Measurements from ENCODE around the gene SLC1A5.

The SLC1A5 gene

DNA sequence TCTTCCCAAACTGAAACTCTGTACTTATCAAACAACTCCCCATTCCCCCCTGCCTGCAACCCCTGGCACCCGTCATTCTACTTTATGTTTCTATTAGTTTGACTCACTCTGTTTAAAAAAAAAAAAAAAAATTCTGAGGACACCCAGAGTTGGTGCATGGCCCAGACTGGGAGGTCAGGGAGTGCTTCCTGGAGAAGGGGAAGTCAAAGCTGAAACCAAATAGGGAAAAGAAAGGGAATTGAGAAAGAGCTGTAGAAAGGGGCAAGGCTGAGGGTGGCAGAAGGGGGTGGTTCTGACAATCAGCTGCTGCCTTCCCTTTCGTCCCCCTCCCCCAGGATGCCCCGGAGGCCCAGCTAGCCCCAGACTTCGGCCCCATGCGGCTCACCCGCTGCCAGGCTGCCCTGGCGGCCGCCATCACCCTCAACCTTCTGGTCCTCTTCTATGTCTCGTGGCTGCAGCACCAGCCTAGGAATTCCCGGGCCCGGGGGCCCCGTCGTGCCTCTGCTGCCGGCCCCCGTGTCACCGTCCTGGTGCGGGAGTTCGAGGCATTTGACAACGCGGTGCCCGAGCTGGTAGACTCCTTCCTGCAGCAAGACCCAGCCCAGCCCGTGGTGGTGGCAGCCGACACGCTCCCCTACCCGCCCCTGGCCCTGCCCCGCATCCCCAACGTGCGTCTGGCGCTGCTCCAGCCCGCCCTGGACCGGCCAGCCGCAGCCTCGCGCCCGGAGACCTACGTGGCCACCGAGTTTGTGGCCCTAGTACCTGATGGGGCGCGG, 33.1 kb downstream of the SLC1A5 start:
- Histone ChIP-seq H3K9ac (ENCODE audit: low read length) (no peak overlapping the region), H3K27me3 (replicated peaks; ENCODE audit: insufficient read depth, low read length) (no peaks in the 10 kb centered on the region), H3K9me3 (replicated peaks; ENCODE audit: insufficient read depth, low read length) (no peaks in the 10 kb centered on the region), H3K4me1 (ENCODE audit: low read length) (0 out of 2 replicates have a peak, but pooled peaks cover 4% of the 10 kb centered on the region), H3K79me2 (ENCODE audit: low read length) (no peaks in the 10 kb centered on the region), H3K36me3 (replicated peaks; ENCODE audit: insufficient read depth, low read length) (no peaks in the 10 kb centered on the region), H2AFZ (ENCODE audit: low read length) (no peak overlapping the region), H3K9me2 (replicated peaks; ENCODE audit: insufficient read depth, low read length) (no peaks in the 10 kb centered on the region), H3F3A (ENCODE audit: insufficient read depth, low read length) (no peaks in the 10 kb centered on the region), H3K4me3 (ENCODE audit: low read length) (no peak overlapping the region), H3K27ac (ENCODE audit: low read length) (no peak overlapping the region), H4K20me1 (ENCODE audit: insufficient read depth, low read length) (no peaks in the 10 kb centered on the region), H3K4me2 (ENCODE audit: low read depth, low read length) (no peak overlapping the region)
- no peak for DNase-seq
- TF ChIP-seq, protein P1, sequence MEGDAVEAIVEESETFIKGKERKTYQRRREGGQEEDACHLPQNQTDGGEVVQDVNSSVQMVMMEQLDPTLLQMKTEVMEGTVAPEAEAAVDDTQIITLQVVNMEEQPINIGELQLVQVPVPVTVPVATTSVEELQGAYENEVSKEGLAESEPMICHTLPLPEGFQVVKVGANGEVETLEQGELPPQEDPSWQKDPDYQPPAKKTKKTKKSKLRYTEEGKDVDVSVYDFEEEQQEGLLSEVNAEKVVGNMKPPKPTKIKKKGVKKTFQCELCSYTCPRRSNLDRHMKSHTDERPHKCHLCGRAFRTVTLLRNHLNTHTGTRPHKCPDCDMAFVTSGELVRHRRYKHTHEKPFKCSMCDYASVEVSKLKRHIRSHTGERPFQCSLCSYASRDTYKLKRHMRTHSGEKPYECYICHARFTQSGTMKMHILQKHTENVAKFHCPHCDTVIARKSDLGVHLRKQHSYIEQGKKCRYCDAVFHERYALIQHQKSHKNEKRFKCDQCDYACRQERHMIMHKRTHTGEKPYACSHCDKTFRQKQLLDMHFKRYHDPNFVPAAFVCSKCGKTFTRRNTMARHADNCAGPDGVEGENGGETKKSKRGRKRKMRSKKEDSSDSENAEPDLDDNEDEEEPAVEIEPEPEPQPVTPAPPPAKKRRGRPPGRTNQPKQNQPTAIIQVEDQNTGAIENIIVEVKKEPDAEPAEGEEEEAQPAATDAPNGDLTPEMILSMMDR (IDR thresholded peaks at IDR 0.05; ENCODE audit: low read length): no peak
- TF ChIP-seq EZH2 (optimal IDR thresholded peaks at IDR 0.05; ENCODE audit: low read depth, low read length) (no peak), EZH2phosphoT487 (IDR thresholded peaks at IDR 0.05; ENCODE audit: low read length) (no peak)

DNA sequence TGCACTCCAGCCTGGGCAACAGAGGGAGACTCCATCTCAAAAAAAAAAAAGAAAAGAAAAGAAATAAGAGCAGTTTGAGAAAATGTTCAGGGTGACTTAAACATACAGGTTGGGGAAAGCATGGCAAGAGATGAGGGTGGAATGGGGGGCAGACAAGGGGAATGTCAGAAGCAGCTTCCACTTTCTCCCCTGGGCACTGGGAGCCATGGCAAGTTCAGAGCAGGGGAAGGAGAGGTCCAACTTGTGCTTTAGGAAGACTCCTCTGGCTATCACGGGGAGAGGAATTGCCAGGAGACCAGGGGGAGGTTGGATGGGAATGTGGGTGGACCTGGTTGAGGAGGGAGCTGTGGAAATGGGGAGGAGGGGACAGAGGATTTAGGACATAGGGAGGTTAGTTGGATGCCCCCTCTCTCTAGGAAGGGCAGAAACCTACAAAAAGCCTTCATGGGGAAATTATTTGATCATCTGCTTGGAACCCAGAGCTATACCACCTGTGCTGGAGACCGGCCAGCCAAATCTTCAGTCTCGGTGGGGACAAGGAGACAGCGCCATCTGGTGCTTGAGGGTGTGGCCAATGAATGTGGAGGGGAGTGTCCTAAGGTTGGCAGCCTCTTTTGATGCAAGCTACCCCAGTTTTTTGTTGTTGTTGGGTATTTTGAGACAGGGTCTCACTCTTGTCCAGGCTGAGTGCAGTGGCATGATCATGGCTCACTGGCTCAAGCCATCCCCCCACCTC, 34.8 kb downstream of the SLC1A5 start:
- DNase-seq: peak; percentile 79
- no peak for TF ChIP-seq EZH2 (optimal IDR thresholded peaks at IDR 0.05; ENCODE audit: low read depth, low read length)
- TF ChIP-seq, protein P1 (IDR thresholded peaks at IDR 0.05; ENCODE audit: low read length): peak; percentile 72
- H3K9ac ChIP-seq (ENCODE audit: low read length): no peak overlapping the region
- H3K9me3 ChIP-seq (replicated peaks; ENCODE audit: insufficient read depth, low read length): no peaks in the 10 kb centered on the region
- H2AFZ ChIP-seq (ENCODE audit: low read length): no peak overlapping the region
- 0 out of 2 replicates have a peak, but pooled peaks cover 4% of the 10 kb centered on the region for H3K4me1 ChIP-seq (ENCODE audit: low read length)
- no peaks in the 10 kb centered on the region for H3K79me2 ChIP-seq (ENCODE audit: low read length)
- no peaks in the 10 kb centered on the region for H3K36me3 ChIP-seq (replicated peaks; ENCODE audit: insufficient read depth, low read length)
- H3K4me2 ChIP-seq (ENCODE audit: low read depth, low read length): no peak overlapping the region
- H3F3A ChIP-seq (ENCODE audit: insufficient read depth, low read length): no peaks in the 10 kb centered on the region
- H4K20me1 ChIP-seq (ENCODE audit: insufficient read depth, low read length): no peaks in the 10 kb centered on the region
- no peaks in the 10 kb centered on the region for H3K27me3 ChIP-seq (replicated peaks; ENCODE audit: insufficient read depth, low read length)
- no peak overlapping the region for H3K4me3 ChIP-seq (ENCODE audit: low read length)
- no peak overlapping the region for H3K27ac ChIP-seq (ENCODE audit: low read length)
- no peaks in the 10 kb centered on the region for H3K9me2 ChIP-seq (replicated peaks; ENCODE audit: insufficient read depth, low read length)

DNA sequence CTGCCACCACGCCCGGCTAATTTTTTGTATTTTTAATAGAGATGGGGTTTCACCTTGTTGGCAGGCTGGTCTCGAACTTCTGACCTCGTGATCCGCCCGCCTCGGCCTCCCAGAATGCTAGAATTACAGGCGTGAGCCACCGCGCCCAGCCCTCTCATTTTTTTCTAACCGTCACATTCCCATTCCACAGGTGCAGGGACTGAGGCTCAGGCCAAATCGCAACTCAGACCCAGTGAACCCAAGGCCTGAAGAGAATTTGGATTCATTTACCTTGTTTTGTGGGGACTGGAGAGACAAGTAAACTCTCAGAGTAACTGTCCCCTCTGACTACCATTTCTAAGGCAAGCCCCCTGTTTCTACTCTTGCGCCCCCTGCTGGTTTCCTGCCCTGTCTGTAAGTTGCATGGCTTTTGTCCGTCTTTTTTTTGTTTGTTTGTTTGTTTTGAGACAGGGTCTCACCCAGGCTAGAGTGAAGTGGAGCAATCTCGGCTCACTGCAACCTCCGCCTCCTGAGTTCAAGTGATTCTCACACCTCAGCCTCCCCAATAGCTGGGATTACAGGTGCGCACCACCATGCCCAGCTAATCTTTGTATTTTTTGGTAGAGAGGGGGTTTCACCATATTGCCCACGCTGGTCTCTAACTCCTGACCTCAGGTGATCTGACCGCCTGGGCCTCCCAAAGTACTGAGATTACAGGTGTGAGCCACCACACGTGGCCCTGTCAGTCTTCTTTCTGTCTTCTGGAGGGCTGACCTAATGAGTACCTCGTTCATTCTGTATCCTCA, 39.9 kb downstream of the SLC1A5 start:
- H3K79me2 ChIP-seq (ENCODE audit: low read length): peaks cover 34% of the 10 kb centered on the region

More for the DNA sequence above, 39.9 kb downstream of the SLC1A5 start:
- Histone ChIP-seq H3K9me2 (replicated peaks; ENCODE audit: insufficient read depth, low read length) (no peaks in the 10 kb centered on the region), H3K36me3 (replicated peaks; ENCODE audit: insufficient read depth, low read length) (no peaks in the 10 kb centered on the region), H3K9me3 (replicated peaks; ENCODE audit: insufficient read depth, low read length) (no peaks in the 10 kb centered on the region), H3K4me1 (ENCODE audit: low read length) (peaks cover 17% of the 10 kb centered on the region), H3K4me3 (ENCODE audit: low read length) (no peak overlapping the region), H3K9ac (ENCODE audit: low read length) (no peak overlapping the region), H3K27me3 (replicated peaks; ENCODE audit: insufficient read depth, low read length) (no peaks in the 10 kb centered on the region), H4K20me1 (ENCODE audit: insufficient read depth, low read length) (peaks cover 5% of the 10 kb centered on the region; the same call in 1 of the 2 replicates), H3K4me2 (ENCODE audit: low read depth, low read length) (no peak overlapping the region), H2AFZ (ENCODE audit: low read length) (no peak overlapping the region), H3F3A (ENCODE audit: insufficient read depth, low read length) (no peaks in the 10 kb centered on the region), H3K27ac (ENCODE audit: low read length) (no peak overlapping the region)
- DNase-seq: peak; percentile 49
- TF ChIP-seq EZH2phosphoT487 (IDR thresholded peaks at IDR 0.05; ENCODE audit: low read length) (no peak), EZH2 (optimal IDR thresholded peaks at IDR 0.05; ENCODE audit: low read depth, low read length) (no peak)
- TF ChIP-seq, protein P1 (IDR thresholded peaks at IDR 0.05; ENCODE audit: low read length): peak; percentile 75

All from MM.1S (cell line).